ENCODE measurements around the gene MADCAM1.

DNA sequence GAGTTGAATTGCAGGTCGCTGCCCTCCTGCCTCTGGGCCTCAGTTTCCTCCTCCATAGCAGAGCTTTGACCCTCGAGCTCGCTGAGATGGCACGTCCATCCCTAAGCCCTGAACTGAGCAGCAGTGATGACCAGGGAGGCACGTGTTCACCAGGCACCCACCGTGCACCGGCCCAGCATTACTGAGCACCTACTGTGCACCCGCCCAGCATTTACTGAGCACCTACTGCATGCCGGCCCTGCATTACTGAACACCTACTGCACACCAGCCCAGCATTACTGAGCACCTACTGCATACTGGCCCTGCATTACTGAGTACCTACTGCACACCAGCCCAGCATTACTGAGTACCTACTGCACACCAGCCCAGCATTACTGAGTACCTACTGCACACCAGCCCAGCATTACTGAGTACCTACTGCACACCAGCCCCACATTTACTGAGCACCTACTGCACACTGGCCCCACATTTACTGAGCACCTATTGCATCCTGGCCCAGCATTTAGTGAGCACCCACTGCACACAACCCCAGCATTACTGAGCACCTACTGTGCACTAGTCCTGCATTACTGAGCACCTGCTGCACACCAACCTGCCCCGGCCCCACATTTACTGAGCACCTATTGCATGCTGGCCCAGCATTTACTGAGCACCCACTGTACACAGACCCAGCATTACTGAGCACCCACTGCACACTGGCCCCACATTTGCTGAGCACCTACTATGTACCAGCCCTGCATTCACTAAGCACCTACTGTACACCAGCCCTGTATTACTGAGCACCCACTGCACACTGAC is 17.3 kb downstream of the MADCAM1 start:
- TF ChIP-seq, protein P1, sequence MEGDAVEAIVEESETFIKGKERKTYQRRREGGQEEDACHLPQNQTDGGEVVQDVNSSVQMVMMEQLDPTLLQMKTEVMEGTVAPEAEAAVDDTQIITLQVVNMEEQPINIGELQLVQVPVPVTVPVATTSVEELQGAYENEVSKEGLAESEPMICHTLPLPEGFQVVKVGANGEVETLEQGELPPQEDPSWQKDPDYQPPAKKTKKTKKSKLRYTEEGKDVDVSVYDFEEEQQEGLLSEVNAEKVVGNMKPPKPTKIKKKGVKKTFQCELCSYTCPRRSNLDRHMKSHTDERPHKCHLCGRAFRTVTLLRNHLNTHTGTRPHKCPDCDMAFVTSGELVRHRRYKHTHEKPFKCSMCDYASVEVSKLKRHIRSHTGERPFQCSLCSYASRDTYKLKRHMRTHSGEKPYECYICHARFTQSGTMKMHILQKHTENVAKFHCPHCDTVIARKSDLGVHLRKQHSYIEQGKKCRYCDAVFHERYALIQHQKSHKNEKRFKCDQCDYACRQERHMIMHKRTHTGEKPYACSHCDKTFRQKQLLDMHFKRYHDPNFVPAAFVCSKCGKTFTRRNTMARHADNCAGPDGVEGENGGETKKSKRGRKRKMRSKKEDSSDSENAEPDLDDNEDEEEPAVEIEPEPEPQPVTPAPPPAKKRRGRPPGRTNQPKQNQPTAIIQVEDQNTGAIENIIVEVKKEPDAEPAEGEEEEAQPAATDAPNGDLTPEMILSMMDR (IDR thresholded peaks at IDR 0.05): no peak
- TF ChIP-seq EZH2phosphoT487 (IDR thresholded peaks at IDR 0.05): no peak

Data from neural progenitor cell (in vitro differentiated cells).